Thyroid gland (tissue), 4 donors: Measurements from ENCODE around the gene NPPB.

Experiments used
- POLR2A ChIP-seq, 2 donors: fragments of 450-650 bp; IDR thresholded peaks; one replicate each; pipeline ENCODE4 v1.6.1; 2017; ENCODE audit warnings: antibody characterized with exemption in 2 of 2, mild to moderate bottlenecking in 2 of 2, moderate library complexity in 1 of 2
- TF ChIP-seq, protein P1 (sequence below), 6 experiments: fragments of 200-600 bp in 3 of 6; fragments of 450-650 bp in 3 of 6; sonication (generic) in 3 of 6; IDR thresholded peaks; one replicate each; pipeline ENCODE4 v1.5.1; 2016 to 2019; ENCODE audit warnings: antibody characterized with exemption in 6 of 6, mild to moderate bottlenecking in 2 of 6, inconsistent platforms in 1 of 6, moderate library complexity in 1 of 6

DNA sequence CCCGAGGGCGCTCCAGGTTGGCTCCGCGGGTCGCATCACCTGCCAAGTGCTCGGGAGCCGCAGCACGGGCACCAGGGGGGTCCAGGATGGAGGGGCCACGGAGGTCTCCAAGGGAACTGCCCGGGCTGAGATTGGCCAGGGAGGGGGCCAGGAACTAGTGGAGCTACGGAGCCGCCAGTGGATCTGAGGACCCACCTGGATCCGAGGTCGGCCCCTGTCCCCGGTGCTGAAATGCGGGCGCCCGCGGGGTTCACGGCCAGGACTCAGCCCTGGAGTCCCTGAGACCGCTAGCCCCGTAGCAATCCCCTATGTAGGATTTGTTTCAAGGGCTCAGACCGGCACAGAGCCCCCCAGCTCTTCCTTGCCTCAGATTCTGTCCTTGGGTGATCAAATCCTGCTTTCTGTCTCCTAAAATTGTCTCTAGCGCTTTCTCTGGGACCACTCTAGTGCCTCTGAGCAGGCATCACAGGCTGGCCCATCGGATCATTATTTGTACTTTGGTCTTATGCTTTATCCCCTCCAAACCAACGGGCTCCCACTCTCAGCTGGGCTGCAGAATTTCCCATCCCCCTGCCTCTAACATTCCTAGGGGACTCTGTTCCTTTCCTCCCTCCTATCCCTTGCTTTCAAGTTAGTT lies 40.2 kb upstream of the NPPB start:
- TF ChIP-seq POLR2A (IDR thresholded peaks at IDR 0.05): no peak
- TF ChIP-seq, protein P1, sequence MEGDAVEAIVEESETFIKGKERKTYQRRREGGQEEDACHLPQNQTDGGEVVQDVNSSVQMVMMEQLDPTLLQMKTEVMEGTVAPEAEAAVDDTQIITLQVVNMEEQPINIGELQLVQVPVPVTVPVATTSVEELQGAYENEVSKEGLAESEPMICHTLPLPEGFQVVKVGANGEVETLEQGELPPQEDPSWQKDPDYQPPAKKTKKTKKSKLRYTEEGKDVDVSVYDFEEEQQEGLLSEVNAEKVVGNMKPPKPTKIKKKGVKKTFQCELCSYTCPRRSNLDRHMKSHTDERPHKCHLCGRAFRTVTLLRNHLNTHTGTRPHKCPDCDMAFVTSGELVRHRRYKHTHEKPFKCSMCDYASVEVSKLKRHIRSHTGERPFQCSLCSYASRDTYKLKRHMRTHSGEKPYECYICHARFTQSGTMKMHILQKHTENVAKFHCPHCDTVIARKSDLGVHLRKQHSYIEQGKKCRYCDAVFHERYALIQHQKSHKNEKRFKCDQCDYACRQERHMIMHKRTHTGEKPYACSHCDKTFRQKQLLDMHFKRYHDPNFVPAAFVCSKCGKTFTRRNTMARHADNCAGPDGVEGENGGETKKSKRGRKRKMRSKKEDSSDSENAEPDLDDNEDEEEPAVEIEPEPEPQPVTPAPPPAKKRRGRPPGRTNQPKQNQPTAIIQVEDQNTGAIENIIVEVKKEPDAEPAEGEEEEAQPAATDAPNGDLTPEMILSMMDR (IDR thresholded peaks at IDR 0.05): no peak
